Ovary (tissue), 9 donors: Measurements from ENCODE around the gene DOCK2. TPM values are rescaled to one million over a fixed set of nuclear protein-coding genes. Genes with fewer than 3 reads are reported as not detected.

Source experiments
- DNase-seq, 5 donors: peaks; one replicate each; pipeline ENCODE4 v3.0.0-alpha.2; 2019 to 2020
- H3K27ac ChIP-seq, 2 donors: fragments of 200-600 bp; one replicate each; pipeline versions ENCODE4 v1.5.1 to v1.8.0; 2019 to 2022
- H3K27me3 ChIP-seq: fragments of 200-600 bp; one replicate; pipeline ENCODE4 v1.8.0; 2022
- H3K36me3 ChIP-seq: fragments of 200-600 bp; sonication (generic); one replicate; pipeline ENCODE4 v1.5.1; 2019
- H3K4me1 ChIP-seq: one replicate; pipeline ENCODE4 v1.8.1; 2013; ENCODE audit warnings: mild to moderate bottlenecking, moderate library complexity; ENCODE audit not compliant: insufficient read depth
- H3K4me3 ChIP-seq: fragments of 200-600 bp; sonication (generic); one replicate; pipeline ENCODE4 v1.5.1; 2017
- H3K9me3 ChIP-seq, 2 donors: fragments of 200-600 bp in 1 of 2; sonication (generic) in 1 of 2; one replicate each; pipeline versions ENCODE4 v1.5.1 to v1.8.1; 2013 to 2019; ENCODE audit warnings: mild to moderate bottlenecking in 1 of 2, moderate library complexity in 1 of 2
- CTCF ChIP-seq, 3 donors: fragments of 450-650 bp in 2 of 3; fragments of 200-600 bp in 1 of 3; IDR thresholded peaks; one replicate each; pipeline versions ENCODE4 v1.5.1 to v1.8.0; 2016 to 2022; ENCODE audit warnings: antibody characterized with exemption in 3 of 3, mild to moderate bottlenecking in 1 of 3
- EP300 ChIP-seq: sonication (generic); formaldehyde crosslinking; IDR thresholded peaks from one replicate; pipeline ENCODE4 v1.6.1; 2017; ENCODE audit warnings: antibody characterized with exemption
- POLR2A ChIP-seq: fragments of 450-650 bp; IDR thresholded peaks from one replicate; pipeline ENCODE4 v1.6.1; 2017; ENCODE audit warnings: antibody characterized with exemption, mild to moderate bottlenecking, moderate library complexity
- WGBS, 3 donors: extraction: QIAGEN DNeasy Blood & Tissue Kit in 1 of 3; methylation state at CpG; one replicate each; pipeline versions ENCODE4 v1.1.5 to v1.1.7; 2013 to 2017; 5-methylcytosine and 5-hydroxymethylcytosine counted together
- intact Hi-C, 4 donors: fragments of 100-400 bp; cut with DNase I; formaldehyde crosslinking; loops; one replicate each; pipeline versions ENCODE4 v1.11.0 to v1.15.1; 2022 to 2023
- polyA plus RNA-seq, 2 donors: library from polyadenylated mRNA; stranded (reverse); fragments of 200-250 nt in 1 of 2; fragments of 350-450 nt in 1 of 2; fragmentation: Illumina TruSeq in 1 of 2; extraction: RNeasy Lipid Tissue Mini Kit (QIAGEN cat#74804) in 1 of 2; gene quantifications; one replicate each; pipeline ENCODE4 v1.2.3, GENCODE V29; 2013 to 2014
- total RNA-seq, 7 donors: library from RNA; depleted of rRNA in 2 of 7; stranded (reverse); fragments of >200 nt in 2 of 7; fragmentation: NEBNext Ultra II Directional in 3 of 7; extraction: Animal tissue kit (Norgen Biotek cat#: 25700) in 3 of 7; gene quantifications; one replicate each; pipeline versions ENCODE4 v1.1.0 to v1.2.4, GENCODE V29; 2016 to 2023
- donor health status: DM: no; HTN: no; CAD: no; lungs with moderate emphysema.
- donor health status: DM: no; HTN: no; CAD: no.
- donor health status: Bipolar disorder and iron deficiency.
- donor health status: DM: yes; HTN: yes; CAD: no.
- donor health status: DM: no; HTN: no; CAD: no.
- donor health status: DM: yes; HTN: yes; CAD: no.

DOCK2 gene
- total and polyA plus RNA-seq, 9 donors = 1.3 to 10.2 (median 5.4) TPM

DNA sequence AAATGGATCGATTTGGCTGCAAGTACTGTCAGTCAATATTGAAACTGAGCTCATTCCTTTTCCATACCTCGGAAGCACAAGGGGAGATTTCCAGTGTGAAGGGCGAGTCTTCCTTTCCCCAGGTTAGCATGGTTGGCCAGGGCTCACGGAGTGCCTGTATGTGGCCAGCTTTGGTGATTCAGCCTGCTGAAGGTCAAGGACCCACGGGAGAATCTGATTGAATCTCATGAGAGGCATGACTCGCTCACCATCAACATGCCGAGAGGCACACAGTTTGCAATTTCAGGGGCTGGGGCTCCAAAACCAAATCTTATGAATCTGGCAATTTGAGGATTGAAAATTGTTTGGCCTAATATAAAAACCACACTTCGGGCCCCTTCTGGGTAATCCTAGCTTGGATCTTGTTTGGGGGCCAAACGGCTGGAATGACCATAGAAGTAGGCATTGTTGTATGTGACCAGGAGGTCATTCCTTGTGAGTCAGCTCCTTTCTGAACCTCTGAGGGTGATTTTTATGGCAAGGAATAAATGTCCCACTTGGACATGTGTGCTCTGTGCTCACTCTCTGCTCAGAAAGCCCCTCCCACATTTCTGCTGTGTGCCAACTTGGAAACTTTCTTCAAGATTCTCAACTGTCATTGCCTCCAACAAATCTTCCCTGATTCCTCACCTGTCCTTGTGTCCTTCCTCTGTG is 69.8 kb downstream of the DOCK2 start:
- Histone ChIP-seq H3K4me1 (no peaks in the 10 kb centered on the region), H3K4me3 (no peak overlapping the region), H3K27ac (no peak overlapping the region), H3K9me3 (no peaks in the 10 kb centered on the region), H3K27me3 (no peaks in the 10 kb centered on the region), H3K36me3 (no peaks in the 10 kb centered on the region)
- DNase-seq = no peak
- WGBS, 3 donors = 75 to 82% (median 76%) methylated on average over 9 of the region's 9 CpGs
- intact Hi-C loops = no loop called here
- TF ChIP-seq EP300 (no peak), CTCF (IDR thresholded peaks at IDR 0.05) (no peak), POLR2A (no peak)

DNA sequence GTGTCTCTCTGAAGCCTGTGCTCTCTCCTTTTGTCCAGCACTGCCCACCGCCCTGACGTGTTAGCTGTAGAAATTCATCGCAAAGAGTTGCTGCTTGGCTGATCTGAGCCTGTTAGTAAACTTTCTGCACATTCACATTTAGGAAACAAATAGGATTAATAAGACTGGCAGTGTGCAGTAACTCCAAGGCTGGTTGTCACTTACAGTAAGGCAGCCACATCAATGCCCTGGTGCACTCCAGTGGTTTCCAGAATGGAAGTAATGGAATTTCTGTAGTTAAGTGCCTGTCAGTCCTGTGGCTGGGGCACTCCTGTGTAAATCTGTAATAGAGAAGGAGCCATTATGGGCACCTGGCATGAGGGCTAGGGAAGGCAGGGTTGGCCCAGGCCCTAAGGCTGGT is 70.6 kb downstream of the DOCK2 start:
- 88 to 98% (median 91%) methylated on average over 3 of the region's 3 CpGs for WGBS, 3 donors

GRCh38 chr5:169710675-169711074 is 73.6 kb downstream of the DOCK2 start:
- H3K36me3 ChIP-seq = no peaks in the 10 kb centered on the region
- WGBS, 3 donors = 48 to 63% (median 59%) methylated on average over 4 of the region's 4 CpGs
- no peak for TF ChIP-seq EP300
- no peak for TF ChIP-seq CTCF (IDR thresholded peaks at IDR 0.05)
- TF ChIP-seq POLR2A = no peak
- no peaks in the 10 kb centered on the region for H3K4me1 ChIP-seq
- H3K4me3 ChIP-seq = no peak overlapping the region
- H3K27ac ChIP-seq = no peak overlapping the region
- no peaks in the 10 kb centered on the region for H3K9me3 ChIP-seq
- no peaks in the 10 kb centered on the region for H3K27me3 ChIP-seq
- DNase-seq = no peak
- intact Hi-C loops = no loop called here

More for the DNA sequence above, 70.6 kb downstream of the DOCK2 start:
- Histone ChIP-seq H3K9me3 (no peaks in the 10 kb centered on the region), H3K27me3 (no peaks in the 10 kb centered on the region), H3K4me3 (no peak overlapping the region), H3K36me3 (no peaks in the 10 kb centered on the region), H3K27ac (no peak overlapping the region), H3K4me1 (no peaks in the 10 kb centered on the region)
- DNase-seq = no peak
- intact Hi-C loops = no loop called here
- no peak for TF ChIP-seq EP300
- TF ChIP-seq CTCF (IDR thresholded peaks at IDR 0.05) = no peak
- no peak for TF ChIP-seq POLR2A

- no peaks in the 10 kb centered on the region for H3K36me3 ChIP-seq
- no peaks in the 10 kb centered on the region for H3K4me1 ChIP-seq
- H3K4me3 ChIP-seq = no peak overlapping the region
- no peak for DNase-seq
- intact Hi-C loops = no loop called here
- 61 to 77% (median 73%) methylated on average over 4 of the region's 4 CpGs for WGBS, 3 donors
- H3K27ac ChIP-seq = no peak overlapping the region
- no peaks in the 10 kb centered on the region for H3K9me3 ChIP-seq
- TF ChIP-seq CTCF (IDR thresholded peaks at IDR 0.05) (no peak), POLR2A (no peak), EP300 (no peak)
- H3K27me3 ChIP-seq = no peaks in the 10 kb centered on the region
Observed at GRCh38 chr5:169711551-169712225, 74.6 kb downstream of the DOCK2 start.
